IPS-18c (cell line): ENCODE results near the gene SLC35G3.
"Not testable (repeated sequence)": the region's sequence is repeated elsewhere in the genome, so short reads cannot be mapped to it uniquely, and the experiment has no call there.

Experiments used
- H3K4me3 ChIP-seq: 2 replicates; pipeline ENCODE4 v1.7.0; 2013; ENCODE audit warnings: low read depth, mild to moderate bottlenecking, low read length, moderate library complexity; ENCODE audit not compliant: insufficient read depth
- H3K9me3 ChIP-seq: one replicate; pipeline ENCODE4 v1.6.1; 2013; ENCODE audit warnings: mild to moderate bottlenecking, low read length, moderate library complexity; ENCODE audit not compliant: control insufficient read depth, insufficient read depth

The SLC35G3 gene

DNA sequence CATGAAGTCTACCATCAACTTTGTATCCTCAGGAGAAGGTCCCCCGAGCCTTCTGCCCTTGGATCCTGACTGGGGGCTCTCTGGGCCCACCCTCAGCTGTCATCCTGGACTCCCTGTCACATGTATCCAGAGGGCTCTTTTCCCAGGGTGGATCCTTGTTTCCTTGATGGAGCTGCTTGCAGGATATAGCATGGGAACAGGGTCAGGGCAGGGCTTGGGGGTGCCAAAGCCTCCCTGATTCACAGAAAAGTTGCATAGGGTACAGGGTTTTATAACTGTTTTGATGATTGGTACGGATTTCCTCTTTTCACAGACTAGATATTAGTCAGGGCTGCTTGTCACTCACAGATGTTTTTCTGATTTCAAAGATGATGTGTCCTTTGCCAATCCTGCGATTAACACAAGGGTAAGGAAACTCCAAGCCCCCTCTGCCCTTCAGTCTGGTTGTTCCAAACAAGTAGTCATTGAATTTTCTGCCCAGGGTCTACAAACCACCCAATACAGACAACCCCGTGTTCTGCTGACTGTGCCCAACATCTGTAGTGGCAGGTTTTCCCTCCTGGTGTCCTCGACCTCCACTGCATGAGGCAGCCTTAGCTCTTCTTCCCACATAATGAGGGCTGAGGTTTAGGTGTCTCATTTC, 20.6 kb upstream of the SLC35G3 start:
- Histone ChIP-seq H3K4me3 (no peak overlapping the region), H3K9me3 (peaks cover 2% of the 10 kb centered on the region)

DNA sequence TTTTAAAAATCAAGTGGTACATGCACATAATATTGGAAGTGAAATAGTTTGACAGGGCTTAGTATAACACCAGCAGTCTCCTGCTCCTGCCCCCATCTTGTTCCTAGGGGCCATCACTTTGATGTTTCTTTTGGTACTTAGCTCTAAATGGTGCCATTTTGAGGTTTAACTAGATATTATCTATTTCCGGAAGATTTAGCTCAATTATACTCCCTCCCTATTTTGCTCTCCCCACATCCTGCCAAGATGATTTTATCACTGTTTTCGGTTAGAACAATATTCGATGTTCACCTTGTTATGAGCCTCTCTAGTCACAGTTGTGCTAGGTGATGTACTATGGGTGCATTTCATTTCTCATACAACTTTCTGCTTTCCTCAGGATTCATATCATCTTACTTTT, 20.0 kb upstream of the SLC35G3 start:
- peaks cover 2% of the 10 kb centered on the region for H3K9me3 ChIP-seq
- H3K4me3 ChIP-seq, result no peak overlapping the region

DNA sequence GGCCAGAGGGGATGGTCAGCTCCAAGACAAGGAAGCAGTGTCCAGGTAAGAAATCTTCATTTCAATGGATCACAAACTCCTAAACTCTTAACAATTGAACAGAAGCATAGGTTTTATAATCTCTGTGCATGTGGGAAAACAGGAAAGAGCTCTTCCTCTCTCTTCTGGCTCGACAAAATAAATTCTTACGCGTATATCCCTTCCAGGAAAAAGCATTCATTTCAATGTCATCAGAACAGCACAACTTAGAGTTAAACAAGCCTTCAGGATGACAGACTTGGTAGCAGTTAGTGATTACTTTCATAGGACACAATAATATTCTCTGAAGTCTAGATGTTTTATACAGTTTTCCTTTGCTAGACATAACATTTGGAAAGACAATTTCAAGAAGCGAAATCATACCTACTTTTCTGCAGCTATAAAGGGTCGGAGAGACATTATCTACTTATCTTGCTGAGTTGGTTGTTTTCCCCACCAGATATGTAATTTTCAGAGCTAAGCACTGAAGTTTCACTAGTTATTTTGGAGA, 19.3 kb upstream of the SLC35G3 start:
- Histone ChIP-seq H3K4me3 (no peak overlapping the region), H3K9me3 (peaks cover 2% of the 10 kb centered on the region)

DNA sequence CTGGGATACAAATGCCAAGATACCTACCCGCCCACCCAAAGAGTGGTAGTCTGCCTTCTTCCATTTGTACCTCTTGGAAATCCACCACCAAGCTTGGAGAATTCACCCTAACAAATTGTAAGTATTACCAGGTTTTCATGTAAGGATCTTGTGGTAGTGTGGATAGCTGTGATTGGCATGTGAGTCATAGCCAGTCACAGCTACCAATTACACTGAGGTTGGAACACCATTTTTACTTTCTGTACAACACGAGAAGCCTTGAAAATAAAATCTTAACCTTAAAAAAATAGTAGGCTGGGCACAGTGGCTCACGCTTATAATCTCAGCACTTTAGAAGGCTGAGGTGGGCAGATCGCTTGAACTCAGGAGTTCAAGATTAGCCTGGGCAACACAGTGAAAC, 18.5 kb upstream of the SLC35G3 start:
- H3K4me3 ChIP-seq, result no peak overlapping the region
- peaks cover 2% of the 10 kb centered on the region for H3K9me3 ChIP-seq

DNA sequence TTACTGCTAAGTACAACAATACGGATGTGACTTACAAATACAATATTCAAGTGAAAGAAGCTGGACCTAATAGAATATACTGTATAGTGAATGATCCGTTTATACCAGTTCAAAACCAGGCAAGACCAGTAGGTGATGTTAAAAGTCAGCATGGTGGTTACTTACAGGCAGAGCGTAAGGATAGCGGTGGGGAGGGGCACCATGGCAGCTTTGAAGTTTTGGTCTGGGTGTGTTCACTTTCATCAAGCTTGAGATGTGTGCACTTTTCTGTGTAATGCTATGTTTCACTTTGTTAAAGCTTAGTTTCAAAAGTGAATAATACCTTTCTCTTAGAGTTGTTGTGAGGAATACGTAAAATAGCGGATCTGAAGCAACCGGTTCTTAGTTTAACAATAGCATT, 16.5 kb upstream of the SLC35G3 start:
- H3K4me3 ChIP-seq, result no peak overlapping the region
- peaks cover 2% of the 10 kb centered on the region for H3K9me3 ChIP-seq

DNA sequence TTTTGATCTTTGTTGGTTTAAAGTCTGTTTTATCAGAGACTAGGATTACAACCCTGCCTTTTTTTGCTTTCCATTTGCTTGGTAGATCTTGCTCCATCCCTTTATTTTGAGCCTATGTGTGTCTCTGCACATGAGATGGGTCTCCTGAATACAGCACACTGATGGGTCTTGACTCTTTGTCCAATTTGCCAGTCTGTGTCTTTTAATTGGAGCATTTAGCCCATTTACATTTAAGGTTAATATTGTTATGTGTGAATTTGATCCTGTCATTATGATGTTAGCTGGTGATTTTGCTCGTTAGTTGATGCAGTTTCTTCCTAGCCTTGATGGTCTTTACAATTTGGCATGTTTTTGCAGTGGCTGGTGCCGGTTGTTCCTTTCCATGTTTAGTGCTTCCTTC, 8.4 kb upstream of the SLC35G3 start:
- not testable (repeated sequence) for H3K4me3 ChIP-seq, H3K9me3 ChIP-seq

DNA sequence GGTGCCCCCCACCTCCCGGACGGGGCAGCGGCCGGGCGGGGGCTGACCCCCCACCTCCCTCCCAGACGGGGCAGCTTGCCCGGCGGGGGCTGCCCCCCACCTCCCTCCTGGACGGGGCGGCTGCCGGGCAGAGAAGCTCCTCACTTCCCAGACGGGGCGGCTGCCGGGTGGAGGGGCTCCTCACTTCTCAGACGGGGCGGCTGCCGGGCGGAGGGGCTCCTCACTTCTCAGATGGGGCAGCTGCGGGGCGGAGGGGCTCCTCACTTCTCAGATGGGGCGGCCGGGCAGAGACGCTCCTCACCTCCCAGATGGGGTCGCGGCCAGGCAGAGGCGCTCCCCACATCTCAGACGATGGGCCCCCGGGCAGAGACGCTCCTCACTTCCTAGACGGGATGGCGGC, 869 bp upstream of the SLC35G3 start:
- H3K9me3 ChIP-seq, H3K4me3 ChIP-seq: not testable (repeated sequence)

DNA sequence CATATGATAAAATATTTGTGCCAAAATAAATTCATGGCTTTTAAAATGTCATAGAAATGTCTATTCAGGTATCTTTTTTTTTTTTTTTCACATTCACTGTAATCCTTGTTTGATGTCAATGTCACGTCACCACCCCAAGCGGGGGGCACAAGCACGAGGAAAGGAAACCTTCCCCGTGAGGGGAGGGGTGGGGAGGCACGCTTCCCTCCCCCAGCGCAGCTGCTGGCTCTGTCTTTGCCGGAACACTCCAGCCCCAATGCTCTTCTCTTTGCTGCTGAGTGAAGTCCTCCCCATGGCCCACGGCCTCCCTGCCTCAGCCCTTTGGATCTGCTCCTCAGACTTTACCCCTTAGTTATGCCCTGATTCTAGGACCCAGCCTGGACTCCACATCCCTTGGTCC, 1.5 kb downstream of the SLC35G3 start:
- Histone ChIP-seq H3K4me3 (no peak overlapping the region), H3K9me3 (peaks cover 2% of the 10 kb centered on the region)

DNA sequence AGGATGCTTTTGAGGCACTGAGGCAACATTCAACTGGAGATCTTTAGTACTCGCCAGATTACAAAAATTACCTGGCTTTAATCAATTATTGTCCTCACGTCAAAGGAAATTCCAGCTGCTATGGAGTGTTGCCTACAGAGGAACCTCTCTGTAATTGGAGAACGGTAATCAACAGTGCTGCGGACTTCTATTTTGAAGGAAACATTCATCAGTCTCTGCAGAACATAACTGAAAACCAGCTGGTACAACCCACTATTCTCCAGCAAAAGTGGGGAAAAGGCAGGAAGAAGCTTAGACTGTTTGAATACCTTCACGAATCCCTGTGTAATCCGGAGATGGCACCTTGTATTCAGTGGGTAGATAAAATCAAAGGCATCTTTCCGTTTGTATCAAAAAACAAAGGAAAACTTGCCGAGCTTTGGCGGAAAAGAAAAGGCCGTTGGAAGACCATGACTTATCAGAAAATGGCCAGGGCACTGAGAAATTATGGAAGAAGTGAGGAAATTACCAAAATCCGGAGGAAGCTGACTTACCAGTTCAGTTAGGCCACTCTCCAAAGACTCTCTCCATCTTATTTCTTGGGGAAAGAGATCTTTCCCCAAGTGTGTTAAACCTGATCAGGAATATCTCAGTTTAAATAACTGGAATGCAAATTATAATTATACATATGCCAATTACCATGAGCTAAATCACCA, 3.0 kb downstream of the SLC35G3 start:
- peaks cover 2% of the 10 kb centered on the region for H3K9me3 ChIP-seq
- H3K4me3 ChIP-seq, result no peak overlapping the region

DNA sequence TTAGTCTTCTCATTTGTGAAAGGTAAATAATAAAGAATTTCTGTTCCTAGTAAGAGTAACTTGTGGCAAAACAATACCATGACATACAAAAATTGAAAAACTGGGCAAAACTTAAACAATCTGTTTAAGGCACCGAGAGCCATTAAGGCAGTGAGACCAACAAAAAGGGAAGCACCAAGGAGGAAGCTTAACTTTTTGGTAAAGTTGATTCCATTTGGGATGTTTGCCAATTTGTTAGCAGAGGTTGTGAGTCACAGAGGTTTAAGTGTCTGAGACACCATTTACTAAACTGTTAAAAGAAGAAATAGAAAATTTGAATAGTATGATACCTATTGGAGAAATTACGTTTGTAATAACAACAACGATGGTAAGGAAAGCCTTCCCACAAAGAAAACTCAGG, 4.9 kb downstream of the SLC35G3 start:
- Histone ChIP-seq H3K4me3 (no peak overlapping the region), H3K9me3 (peaks cover 2% of the 10 kb centered on the region)

DNA sequence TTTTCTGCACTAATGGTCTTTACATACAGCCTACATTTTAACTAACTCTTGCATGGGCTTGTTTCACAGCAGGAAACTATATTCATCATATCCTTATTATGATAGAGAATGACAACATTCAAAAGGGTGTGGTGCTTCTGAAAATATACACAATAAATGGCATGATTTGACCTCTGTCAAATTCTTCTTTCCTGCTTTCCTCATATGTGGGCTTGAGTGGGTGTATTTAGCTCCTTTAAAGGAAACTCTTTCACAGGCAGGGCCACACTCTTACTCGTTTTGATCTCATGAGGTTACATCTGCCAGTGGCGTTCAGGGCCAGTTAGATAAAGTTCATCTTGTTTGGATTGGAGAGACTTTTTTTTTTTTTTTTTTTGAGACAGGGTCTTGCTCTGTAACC, 6.1 kb downstream of the SLC35G3 start:
- Histone ChIP-seq H3K9me3 (peaks cover 2% of the 10 kb centered on the region), H3K4me3 (no peak overlapping the region)

DNA sequence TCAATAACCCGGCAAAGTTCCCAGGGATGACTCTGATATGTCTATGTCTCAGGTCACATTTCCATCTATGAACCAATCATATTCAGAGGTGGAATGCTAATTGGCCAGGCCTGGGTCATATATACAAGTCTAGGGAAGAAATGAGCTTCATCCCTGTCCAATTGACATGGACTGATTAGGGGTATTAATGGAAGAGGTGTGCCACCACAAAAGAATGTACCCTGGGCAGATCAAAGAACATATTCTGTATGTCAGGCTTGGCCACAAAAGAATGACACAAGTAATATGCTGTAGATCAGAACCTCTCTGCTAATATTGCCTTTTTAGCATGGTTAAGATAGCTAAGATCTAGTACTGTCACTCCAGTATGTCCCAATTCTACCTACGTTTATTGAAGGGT, 6.7 kb downstream of the SLC35G3 start:
- Histone ChIP-seq H3K4me3 (no peak overlapping the region), H3K9me3 (no peaks in the 10 kb centered on the region)

DNA sequence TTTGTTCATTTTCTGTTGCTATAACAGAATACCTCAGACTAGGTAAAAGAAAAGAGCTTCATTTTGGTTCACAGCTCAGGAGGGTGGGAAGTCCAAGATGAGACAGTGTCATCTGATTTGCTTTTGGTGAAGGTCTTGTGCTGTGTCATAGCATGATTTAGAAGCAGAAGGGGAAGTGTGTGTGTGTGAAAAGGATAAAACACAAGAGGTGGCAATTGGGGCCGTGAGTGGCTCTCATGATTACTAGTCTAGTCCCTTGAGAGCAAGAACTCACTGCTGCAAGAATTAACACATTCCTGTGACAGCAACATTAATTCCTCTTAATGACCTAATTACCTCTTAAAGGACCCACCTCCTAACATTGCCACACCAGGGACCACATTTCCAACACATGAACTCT, 8.3 kb downstream of the SLC35G3 start:
- H3K9me3 ChIP-seq, result no peaks in the 10 kb centered on the region
- H3K4me3 ChIP-seq, result no peak overlapping the region

DNA sequence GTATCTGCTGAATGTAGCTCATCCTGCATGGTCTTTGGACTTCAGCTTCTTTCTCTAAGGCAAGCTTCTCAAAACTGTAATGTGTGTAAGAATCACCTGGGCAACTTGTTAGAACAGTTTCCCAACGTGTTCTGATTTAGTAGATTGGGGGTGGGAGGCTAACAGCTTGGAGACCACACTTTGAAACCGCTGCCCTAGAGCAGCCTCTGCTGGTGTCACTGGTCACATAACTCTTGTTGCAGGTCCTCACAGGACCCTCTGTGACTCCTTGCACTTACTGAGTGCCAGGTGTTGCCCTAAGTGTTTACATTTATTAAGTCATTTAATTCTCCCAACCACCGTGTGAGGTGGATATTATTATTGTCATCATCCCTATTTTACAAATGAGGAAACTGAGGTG, 9.9 kb downstream of the SLC35G3 start:
- Histone ChIP-seq H3K4me3 (no peak overlapping the region), H3K9me3 (no peaks in the 10 kb centered on the region)

DNA sequence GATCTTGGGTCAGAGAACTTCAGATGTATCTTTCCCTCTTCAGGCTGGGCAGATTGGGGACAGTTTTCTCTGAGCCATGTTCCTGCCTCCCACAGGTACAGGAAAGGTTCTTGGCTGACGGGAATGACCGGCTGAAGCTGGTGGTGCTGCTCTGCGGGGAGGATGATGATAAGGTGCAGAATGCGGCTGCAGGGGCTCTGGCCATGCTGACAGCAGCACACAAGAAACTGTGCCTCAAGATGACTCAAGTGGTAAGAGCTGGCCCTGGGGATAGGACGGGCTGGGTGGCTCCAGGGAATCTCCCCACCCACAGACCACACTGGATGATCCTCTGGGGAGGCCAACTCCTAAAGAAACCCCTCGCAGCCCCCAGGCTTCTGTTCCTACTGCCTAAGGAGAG, 10.9 kb downstream of the SLC35G3 start:
- Histone ChIP-seq H3K4me3 (no peak overlapping the region), H3K9me3 (no peaks in the 10 kb centered on the region)

DNA sequence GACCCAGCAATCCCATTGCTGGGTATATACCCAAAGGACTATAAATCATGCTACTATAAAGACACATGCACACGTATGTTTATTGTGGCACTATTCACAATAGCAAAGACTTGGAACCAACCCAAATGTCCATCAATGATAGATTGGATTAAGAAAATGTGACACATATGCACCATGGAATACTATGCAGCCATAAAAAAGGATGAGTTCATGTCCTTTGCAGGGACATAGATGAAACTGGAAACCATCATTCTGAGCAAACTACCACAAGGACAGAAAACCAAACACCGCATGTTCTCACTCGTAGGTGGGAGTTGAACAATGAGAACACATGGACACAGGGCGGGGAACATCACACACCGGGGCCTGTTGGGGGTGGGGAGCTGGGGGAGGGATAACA, 14.8 kb downstream of the SLC35G3 start:
- H3K9me3 ChIP-seq, H3K4me3 ChIP-seq: not testable (repeated sequence)

DNA sequence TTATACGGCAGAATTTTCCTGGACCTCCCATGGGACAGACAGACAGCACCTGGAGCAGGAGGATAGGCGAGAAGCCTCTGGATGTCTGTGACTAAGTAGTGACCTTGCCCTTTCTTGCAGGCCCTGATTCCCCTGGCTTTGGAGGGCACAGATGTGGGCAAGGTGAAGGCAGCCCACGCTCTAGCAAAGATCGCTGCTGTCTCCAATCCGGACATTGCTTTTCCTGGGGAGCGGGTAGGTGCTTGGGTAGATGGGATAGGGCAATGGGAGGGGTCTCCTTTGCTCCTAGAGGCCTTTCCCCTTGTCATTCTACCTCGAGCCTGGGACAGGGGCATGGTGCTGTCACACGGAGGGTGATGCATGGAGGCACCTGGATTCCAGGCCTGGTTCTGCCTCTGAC, 17.3 kb downstream of the SLC35G3 start:
- Histone ChIP-seq H3K9me3 (no peaks in the 10 kb centered on the region), H3K4me3 (no peak overlapping the region)

DNA sequence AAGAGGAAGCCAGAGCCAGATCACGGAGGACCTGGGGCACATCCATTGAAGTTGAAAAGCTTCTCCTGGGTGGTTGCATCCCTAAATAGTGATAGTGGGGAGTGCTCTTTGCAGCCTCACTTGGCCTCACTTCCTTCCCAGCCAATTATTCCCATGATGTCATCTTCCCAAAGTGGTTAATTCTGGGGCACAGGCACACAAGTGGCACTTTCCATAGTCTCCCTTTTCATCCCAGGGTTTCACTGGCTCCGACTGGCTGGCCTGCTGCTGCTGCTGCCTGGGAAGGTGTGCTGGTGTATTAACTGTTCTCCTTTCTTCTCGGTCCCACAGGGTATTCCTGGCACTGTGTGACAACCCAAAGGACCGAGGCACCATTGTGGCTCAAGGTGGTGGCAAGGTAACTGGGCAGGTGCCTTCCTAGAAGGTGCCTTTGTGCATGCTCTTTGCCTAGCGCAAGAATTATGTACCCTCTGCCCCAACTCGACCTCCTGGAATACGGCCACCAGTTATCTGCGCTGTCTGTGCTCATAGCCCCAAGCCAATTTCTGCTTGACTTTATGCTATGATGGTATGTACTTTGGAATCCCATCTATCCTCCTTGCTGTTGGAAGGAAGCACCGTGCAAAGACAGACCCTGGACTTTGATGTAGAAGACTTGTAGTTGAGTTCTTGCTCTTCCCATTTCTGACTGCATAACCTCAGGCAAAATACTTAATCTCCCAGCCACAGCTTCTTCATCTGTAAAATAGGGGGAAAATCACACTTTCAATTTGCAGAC, 18.4 kb downstream of the SLC35G3 start:
- no peak overlapping the region for H3K4me3 ChIP-seq
- no peaks in the 10 kb centered on the region for H3K9me3 ChIP-seq
